Endothelial cell (in vitro differentiated cells): Measurements from ENCODE around the gene ATP5PD. TPM values are rescaled to one million over a fixed set of nuclear protein-coding genes. Genes with fewer than 3 reads are reported as not detected.

ENCODE experiments used
- DNase-seq: peaks from one replicate; pipeline ENCODE4 v3.0.0; 2021; ENCODE audit warnings: low spot score
- H3K27ac Mint-ChIP-seq: one replicate; pipeline ENCODE4 v1.8.0; 2021; ENCODE audit warnings: mixed read lengths, inconsistent platforms; ENCODE audit not compliant: unreplicated experiment
- H3K27me3 Mint-ChIP-seq: one replicate; pipeline ENCODE4 v1.8.0; 2021; ENCODE audit warnings: mild to moderate bottlenecking, moderate library complexity, mixed read lengths, inconsistent platforms; ENCODE audit not compliant: unreplicated experiment
- H3K36me3 Mint-ChIP-seq: one replicate; pipeline ENCODE4 v1.8.0; 2021; ENCODE audit warnings: mild to moderate bottlenecking, low read depth, mixed read lengths, inconsistent platforms; ENCODE audit not compliant: unreplicated experiment
- H3K4me1 Mint-ChIP-seq: one replicate; pipeline ENCODE4 v1.8.0; 2021; ENCODE audit warnings: mild to moderate bottlenecking, mixed read lengths, inconsistent platforms; ENCODE audit not compliant: unreplicated experiment
- H3K4me3 Mint-ChIP-seq: one replicate; pipeline ENCODE4 v1.8.0; 2021; ENCODE audit warnings: mild to moderate bottlenecking, mixed read lengths, inconsistent platforms; ENCODE audit not compliant: unreplicated experiment
- H3K9me3 Mint-ChIP-seq: one replicate; pipeline ENCODE4 v1.8.0; 2021; ENCODE audit warnings: mixed read lengths, inconsistent platforms; ENCODE audit not compliant: unreplicated experiment
- total RNA-seq: library from RNA; stranded (reverse); fragmentation: NEBNext Ultra II Directional; extraction: Animal tissue kit (Norgen Biotek cat#: 25700); gene quantifications from one replicate; pipeline ENCODE4 v1.2.1, GENCODE V29; 2021; ENCODE audit not compliant: unreplicated experiment
- TF ChIP-seq, protein P1 (sequence below): fragments of 200-600 bp; sonication (generic); IDR thresholded peaks from one replicate; pipeline ENCODE4 v1.5.0; 2021; ENCODE audit warnings: antibody characterized with exemption; ENCODE audit not compliant: unreplicated experiment

ATP5PD gene
- total RNA-seq, 1 donor from 2014 or later, result 179 TPM

DNA sequence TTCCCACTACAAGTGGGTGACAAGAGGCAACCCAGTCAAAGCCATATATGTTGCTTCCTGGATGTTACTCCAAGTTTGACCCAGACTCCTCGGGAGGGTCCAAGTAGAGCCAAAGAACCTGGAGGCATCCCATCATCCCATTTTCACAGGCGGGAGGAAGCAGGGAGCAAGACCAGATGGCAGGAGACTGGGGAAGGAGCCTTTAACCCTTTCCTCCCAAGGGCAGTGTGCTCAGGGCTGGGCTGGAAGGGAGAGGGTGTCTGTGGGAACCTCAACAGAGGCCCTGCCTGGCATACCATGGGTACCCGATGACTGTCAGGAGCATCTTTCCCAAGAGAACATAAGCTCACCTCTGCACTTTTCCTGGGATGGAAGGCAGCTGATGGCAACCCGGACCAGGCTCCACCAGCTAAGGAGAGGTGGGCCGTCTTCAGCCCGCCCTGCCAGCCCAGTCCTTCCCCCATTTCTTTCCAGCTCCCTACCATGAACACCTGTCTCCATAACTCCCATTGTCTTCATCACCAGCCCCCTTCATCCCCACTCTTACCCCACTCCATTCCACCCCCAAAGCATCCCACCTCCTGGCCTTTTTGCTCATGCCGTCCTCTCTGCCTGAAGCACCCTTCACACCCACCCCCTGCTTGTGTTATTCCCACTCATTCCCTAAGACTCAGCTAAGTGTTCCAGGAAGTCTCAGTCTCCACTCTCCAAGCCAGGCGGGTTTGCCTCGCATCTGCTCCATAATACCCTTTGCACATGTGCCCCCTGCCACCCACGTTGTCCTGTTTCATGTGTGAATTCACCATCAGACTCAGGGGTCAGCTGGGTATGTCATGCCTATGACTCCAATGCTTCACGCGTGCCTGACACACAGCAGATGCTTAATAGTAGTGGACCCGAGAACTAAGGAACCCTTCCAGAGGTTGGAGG is 35.1 kb upstream of the ATP5PD start:
- H3K4me3 Mint-ChIP-seq, result no peak overlapping the region
- TF ChIP-seq, protein P1, sequence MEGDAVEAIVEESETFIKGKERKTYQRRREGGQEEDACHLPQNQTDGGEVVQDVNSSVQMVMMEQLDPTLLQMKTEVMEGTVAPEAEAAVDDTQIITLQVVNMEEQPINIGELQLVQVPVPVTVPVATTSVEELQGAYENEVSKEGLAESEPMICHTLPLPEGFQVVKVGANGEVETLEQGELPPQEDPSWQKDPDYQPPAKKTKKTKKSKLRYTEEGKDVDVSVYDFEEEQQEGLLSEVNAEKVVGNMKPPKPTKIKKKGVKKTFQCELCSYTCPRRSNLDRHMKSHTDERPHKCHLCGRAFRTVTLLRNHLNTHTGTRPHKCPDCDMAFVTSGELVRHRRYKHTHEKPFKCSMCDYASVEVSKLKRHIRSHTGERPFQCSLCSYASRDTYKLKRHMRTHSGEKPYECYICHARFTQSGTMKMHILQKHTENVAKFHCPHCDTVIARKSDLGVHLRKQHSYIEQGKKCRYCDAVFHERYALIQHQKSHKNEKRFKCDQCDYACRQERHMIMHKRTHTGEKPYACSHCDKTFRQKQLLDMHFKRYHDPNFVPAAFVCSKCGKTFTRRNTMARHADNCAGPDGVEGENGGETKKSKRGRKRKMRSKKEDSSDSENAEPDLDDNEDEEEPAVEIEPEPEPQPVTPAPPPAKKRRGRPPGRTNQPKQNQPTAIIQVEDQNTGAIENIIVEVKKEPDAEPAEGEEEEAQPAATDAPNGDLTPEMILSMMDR, result no peak
- peaks cover 3% of the 10 kb centered on the region for H3K27me3 Mint-ChIP-seq
- H3K36me3 Mint-ChIP-seq, result no peaks in the 10 kb centered on the region
- DNase-seq, result no peak
- peaks cover 22% of the 10 kb centered on the region for H3K4me1 Mint-ChIP-seq
- no peaks in the 10 kb centered on the region for H3K9me3 Mint-ChIP-seq
- no peak overlapping the region for H3K27ac Mint-ChIP-seq

DNA sequence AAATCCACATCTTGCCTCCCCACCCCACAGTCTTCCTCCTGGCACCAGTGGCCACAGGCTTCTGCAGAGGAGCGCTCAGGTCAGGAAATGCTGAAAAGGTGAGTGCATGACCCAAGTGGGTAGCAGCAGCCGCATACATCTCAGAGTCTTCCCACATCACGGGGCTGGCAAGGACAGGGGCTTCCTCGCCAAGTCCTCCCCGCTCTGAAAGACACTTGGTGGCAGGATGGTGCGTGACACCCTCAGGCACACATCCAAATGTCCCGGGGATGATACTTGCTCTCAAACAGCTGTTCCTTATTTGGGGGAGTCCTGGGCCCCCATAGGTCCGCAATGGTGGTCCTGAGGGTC is 32.2 kb upstream of the ATP5PD start:
- TF ChIP-seq, protein P1, result no peak
- Mint-ChIP-seq H3K27me3 (peaks cover 2% of the 10 kb centered on the region), H3K9me3 (no peaks in the 10 kb centered on the region), H3K36me3 (no peaks in the 10 kb centered on the region), H3K4me1 (peaks cover 10% of the 10 kb centered on the region), H3K27ac (no peak overlapping the region), H3K4me3 (no peak overlapping the region)
- no peak for DNase-seq

DNA sequence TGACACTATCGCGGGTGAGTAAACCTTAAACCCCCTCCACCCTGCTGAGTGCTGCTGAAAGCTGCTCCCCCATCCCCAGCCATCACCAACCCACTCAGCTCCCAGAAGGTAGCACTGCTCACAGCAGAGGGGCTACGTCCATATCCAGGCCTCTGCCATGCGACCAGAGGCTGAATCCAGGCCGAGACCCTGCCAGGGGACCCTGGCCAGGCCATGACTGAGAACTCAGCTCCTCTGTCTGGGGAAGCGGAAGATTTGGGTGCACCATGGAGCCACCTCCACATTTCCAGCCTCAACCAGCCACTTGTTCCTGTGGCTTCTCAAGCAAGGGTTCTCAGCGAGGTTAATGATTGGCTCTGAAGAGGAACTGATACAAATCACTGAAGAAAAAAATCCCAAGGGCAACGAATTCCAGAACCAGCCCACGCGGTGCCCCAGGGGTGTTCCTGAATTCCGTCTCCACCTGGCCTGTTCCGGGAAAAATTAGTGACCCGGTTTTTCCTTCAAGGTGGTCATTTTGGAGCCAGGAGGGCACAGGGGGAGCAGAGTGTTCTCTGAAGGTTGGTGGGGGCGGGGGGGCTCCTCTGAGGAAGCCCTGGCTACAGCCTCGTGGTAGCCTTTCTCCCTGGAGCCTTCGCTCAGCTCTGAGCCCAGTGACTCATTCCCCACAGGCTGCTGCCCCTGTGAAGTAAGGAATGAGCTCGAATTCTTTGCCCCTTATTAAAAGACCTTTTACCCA is 31.7 kb upstream of the ATP5PD start:
- H3K27me3 Mint-ChIP-seq, result peaks cover 2% of the 10 kb centered on the region
- no peak overlapping the region for H3K27ac Mint-ChIP-seq
- TF ChIP-seq, protein P1, result no peak
- peaks cover 6% of the 10 kb centered on the region for H3K4me1 Mint-ChIP-seq
- no peaks in the 10 kb centered on the region for H3K36me3 Mint-ChIP-seq
- no peak overlapping the region for H3K4me3 Mint-ChIP-seq
- no peaks in the 10 kb centered on the region for H3K9me3 Mint-ChIP-seq
- DNase-seq, result no peak

DNA sequence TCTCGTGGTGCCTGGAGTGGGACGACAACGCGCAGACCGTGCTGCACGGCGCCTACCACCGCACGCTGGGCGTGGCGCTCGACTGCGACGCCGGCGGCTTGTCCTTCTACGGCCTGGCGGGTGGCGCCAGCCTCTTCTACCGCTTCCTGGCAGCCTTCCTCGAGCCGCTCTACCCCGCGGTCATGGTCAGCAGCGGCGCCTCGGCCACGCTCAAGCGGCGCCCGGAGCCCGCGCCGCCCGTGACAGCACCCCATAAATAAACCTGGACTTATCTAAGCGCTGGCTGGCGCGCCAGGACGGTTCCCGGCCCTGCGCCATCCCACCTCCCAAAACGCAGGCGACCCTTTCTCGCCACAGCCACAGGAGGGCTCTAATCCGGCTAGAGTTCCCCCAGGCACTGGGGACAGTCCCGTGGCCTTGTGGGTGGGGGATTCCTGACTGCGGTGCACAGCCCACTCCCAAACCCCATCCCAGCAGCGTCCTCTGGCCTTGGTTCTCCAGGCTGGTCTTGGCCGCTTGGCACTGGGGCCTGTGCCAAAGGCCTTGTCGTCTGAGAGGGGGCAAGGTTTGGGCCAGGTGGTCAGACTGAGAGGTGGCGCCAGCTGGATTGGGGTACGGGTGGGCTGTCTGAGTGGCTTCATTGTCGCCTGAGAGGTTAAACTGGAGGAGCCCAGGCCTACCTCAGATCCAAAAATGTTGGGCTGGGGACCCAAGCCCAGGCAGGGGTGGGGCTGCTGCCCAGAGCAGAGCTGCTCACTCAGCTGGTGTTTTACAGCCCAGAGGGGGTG is 30.9 kb upstream of the ATP5PD start:
- Mint-ChIP-seq H3K36me3 (no peaks in the 10 kb centered on the region), H3K4me3 (no peak overlapping the region), H3K27me3 (peaks cover 2% of the 10 kb centered on the region), H3K4me1 (peaks cover 5% of the 10 kb centered on the region), H3K27ac (no peak overlapping the region), H3K9me3 (no peaks in the 10 kb centered on the region)
- no peak for DNase-seq
- TF ChIP-seq, protein P1, result no peak
